CD4-positive, alpha-beta T cell treated with Interleukin-17A for 4 hours (primary cell): ENCODE measurements around the gene DNPEP.
"Not testable (repeated sequence)": the region's sequence is repeated elsewhere in the genome, so short reads cannot be mapped to it uniquely, and the experiment has no call there.

ENCODE experiments used
- DNase-seq: peaks from one replicate; pipeline ENCODE4 v3.0.0-alpha.2; 2020; ENCODE audit warnings: mixed read lengths

DNPEP gene

DNA sequence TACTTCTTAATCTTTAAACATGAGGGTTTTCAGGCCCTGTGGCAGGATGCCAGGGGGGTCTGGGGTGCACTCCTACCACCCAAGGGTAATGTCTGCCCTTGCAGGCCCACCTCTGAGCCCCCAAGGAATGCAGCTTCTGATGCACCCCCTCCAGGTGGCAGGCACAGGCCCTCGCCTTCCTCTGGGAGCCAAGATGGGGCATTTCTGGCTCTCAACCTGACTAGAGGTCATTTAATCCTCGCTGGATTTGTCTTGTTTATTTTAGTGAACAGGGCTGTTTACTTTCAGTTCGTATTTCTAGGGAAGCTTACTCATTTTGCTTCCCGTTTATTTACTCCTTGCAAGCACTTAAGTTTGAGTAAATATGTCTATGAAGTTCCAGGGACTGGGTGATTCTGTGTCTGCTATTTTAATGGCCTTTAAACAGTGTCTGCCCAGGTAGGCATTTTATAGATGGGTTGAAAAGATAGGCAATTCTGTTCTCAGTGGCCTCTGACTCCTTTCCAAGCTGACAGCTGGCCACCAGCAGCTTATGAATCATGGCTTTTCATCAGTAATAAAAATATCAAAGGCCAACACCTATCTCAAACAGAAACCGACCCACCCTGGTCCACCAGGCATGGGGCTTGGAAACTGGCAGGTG lies 11.1 kb upstream of the DNPEP start:
- DNase-seq: no peak

- peak; percentile 42 for DNase-seq
These were observed 9.2 kb upstream of the DNPEP start for GRCh38 chr2:219396863-219397457.

- DNase-seq: no peak
These were observed 7.9 kb upstream of the DNPEP start for GRCh38 chr2:219395609-219396008.

- not testable (repeated sequence) for DNase-seq
These were observed 7.3 kb upstream of the DNPEP start for GRCh38 chr2:219395056-219395455.

DNA sequence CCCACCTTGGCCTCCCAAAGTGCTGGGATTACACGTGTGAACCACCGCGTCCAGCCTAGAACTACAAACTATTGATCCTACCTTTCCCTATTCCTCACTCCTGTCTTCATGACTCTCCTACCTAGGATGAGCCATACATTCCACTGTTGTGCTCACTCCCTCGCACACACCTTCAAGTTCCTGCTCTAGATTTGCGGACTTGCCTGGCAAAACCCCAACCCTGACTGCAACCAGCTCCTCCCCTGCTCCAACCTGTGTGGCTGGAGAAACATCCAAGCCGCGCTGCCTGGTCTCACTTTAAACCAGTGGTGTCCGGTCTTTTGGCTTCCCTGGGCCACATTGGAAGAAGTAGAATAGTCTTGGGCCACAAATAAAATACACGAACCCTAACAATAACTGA lies 5.0 kb upstream of the DNPEP start:
- no peak for DNase-seq

GRCh38 chr2:219388907-219389156 lies 1.1 kb upstream of the DNPEP start:
- DNase-seq: no peak

- DNase-seq: peak; percentile 100
These were observed 602 bp upstream of the DNPEP start for GRCh38 chr2:219388121-219388906.

GRCh38 chr2:219386532-219387280 lies 1.0 kb downstream of the DNPEP start:
- DNase-seq: peak; percentile 11

GRCh38 chr2:219385958-219386520 lies 1.7 kb downstream of the DNPEP start:
- DNase-seq: no peak

DNA sequence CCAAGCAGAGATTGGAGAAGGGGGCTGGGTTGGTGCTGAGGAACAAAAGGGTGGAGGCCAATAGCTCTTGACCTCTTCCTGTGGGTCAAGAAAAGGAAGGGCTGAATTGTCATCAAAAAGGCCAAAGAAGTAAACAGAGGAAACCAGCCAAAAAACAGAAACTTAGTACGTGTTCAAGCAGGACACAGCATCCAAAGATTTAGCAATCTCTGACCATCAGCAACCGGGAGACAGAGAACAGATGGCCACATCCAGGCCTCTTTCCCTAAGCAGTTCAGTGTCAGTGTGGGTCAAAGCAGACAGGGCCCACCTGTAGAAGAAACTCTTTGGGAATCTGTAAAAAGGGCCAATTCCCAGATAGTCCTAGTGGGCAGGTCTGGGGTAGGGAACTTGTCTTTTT lies 2.9 kb downstream of the DNPEP start:
- no peak for DNase-seq

- no peak for DNase-seq
These were observed 3.5 kb downstream of the DNPEP start for GRCh38 chr2:219384083-219384713.

DNA sequence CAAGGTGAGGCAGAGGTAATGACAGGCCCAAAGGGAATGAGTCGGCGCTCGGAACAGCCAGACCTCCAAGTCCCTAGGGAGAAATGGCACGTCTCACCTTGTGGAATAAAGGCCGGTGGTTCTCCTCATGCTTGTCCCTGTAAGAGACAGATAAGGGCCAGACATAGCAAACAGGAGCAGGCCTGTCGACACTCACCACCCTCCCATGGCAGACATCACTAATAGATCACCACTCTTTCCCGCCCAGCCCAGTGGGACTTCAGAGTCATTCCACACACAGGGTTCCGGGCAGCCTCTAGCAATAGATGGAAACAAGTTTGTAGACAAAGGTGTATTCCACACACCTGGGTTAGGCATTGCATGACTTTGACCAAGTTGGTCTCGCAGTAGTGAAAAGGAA lies 6.3 kb downstream of the DNPEP start:
- no peak for DNase-seq

GRCh38 chr2:219380926-219381325 lies 6.8 kb downstream of the DNPEP start:
- no peak for DNase-seq

DNA sequence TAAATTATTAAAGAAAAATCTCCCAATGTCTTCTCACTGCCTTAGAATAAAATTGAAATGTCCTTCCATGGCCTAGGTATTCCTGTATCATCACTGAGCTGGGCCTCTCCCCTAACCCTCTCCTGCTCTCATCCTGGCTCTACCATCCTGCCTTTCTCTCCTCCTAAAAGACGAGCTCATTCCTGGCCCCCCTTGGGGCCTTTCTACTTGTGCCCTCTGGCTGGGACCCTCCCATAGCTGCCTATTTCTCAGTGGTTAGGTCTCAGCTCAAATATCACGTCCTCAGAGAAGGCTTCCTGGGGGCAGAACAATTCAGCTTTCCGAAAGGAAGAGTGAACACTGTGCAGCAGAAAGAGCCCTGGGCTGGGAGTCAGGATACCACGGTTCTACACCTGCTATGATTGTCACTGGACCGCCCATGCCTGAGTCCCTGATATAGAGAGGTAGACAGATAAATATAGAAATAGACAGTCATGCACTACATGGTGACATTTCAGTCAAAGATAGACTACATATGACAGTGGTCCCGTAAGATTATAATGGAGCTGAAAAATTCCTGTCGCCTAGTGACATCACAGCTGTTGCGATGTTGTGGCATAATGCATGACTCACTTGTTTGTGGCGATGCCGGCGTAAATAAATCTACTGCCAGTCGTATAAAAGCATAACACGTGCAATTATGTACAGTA lies 9.4 kb downstream of the DNPEP start:
- DNase-seq: no peak

DNA sequence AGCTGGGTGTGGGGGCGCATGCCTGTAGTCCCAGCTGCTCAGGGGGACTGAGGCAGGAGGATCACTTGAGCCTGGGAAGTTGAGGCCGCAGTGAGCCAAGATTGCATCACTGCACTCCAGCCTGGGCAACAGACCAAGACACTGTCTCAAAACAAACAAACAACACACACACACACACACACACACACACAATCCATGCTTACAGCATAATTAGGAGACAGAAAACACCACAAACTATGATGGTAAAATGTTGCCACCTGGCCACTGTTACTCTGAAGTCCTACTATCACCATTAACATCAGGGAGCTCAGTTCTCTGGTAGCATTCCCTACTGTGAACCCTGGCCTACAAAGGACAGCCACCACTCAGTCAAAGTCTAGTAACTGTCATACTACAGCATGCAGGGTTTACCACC lies 18.3 kb downstream of the DNPEP start:
- no peak for DNase-seq

GRCh38 chr2:219368690-219369191 lies 19.0 kb downstream of the DNPEP start:
- no peak for DNase-seq

GRCh38 chr2:219362524-219363164 lies 25.1 kb downstream of the DNPEP start:
- DNase-seq: no peak

GRCh38 chr2:219362072-219362471 lies 25.6 kb downstream of the DNPEP start:
- no peak for DNase-seq

- DNase-seq: no peak
These were observed 29.3 kb downstream of the DNPEP start for GRCh38 chr2:219358170-219359075.

- DNase-seq: no peak
These were observed 30.9 kb downstream of the DNPEP start for GRCh38 chr2:219356834-219357233.
